Neural cell (in vitro differentiated cells): ENCODE measurements around the gene PDE7B.

ENCODE experiments used
- CTCF ChIP-seq: fragments of 450-650 bp; IDR thresholded peaks from 2 replicates; pipeline ENCODE4 v1.5.1; 2014; ENCODE audit warnings: antibody characterized with exemption, mild to moderate bottlenecking, moderate library complexity; ENCODE audit not compliant: poor library complexity, severe bottlenecking
- EZH2 ChIP-seq: fragments of 200-600, 300-800 bp; shearing (Covaris generic), sonication (generic); IDR thresholded peaks from 2 replicates; pipeline ENCODE4 v1.6.1; 2014; ENCODE audit warnings: antibody characterized with exemption, low read length, borderline replicate concordance, mild to moderate bottlenecking; ENCODE audit not compliant: insufficient read depth, poor library complexity, severe bottlenecking
- RAD21 ChIP-seq: fragments of 450-650 bp; conservative IDR thresholded peaks from 2 replicates; pipeline ENCODE4 v1.6.1; 2014; ENCODE audit warnings: antibody characterized with exemption, mild to moderate bottlenecking, moderate library complexity

- TF ChIP-seq CTCF (no peak), EZH2 (no peak), RAD21 (no peak)
Measured at GRCh38 chr6:136161950-136162349, 310.4 kb downstream of the PDE7B start.
